ENCODE measurements around the gene BAIAP3. TPM values are rescaled to one million over a fixed set of nuclear protein-coding genes. Genes with fewer than 3 reads are reported as not detected.
A peak's percentile ranks its signal among the peaks of the same experiment; 100 is the strongest.

The BAIAP3 gene
- total and polyA plus RNA-seq, 2 experiments from 2014 or later: 0.23 to 0.86 TPM

DNA sequence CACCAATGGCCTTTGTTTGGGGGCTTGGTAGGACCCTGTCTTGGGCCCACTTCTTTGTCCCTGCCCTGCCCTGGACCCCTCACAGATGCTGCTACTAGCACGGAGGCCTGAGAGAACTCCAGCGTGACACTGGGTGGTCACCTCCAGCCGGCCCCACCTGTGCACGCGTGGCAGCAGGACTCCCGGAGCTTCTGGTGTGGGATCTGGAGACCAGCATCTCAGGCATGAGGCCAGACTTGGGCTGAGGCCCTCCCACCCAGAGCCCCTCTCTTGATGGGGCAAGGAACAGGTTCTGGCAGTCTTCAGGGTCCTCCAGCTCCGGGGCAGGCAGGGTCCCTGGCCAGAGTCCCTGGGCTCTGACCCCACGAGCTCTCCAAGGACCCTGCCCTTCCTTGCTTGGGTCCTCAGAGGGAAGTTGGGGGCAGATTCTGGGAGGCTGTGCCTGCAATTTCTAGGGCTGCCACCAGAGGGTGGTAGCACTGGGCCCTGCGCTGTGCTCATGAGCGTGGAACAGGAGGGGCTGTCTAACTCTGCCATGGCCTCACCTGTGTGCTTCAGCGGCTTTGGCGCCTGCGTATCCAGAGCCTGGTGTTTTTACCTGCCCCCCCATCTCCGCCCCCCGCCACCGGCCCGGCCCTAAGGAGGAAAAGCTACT, 3.1 kb upstream of the BAIAP3 start:
- Histone ChIP-seq H2AFZ (no peak overlapping the region), H3F3A (ENCODE audit: insufficient read depth) (no peaks in the 10 kb centered on the region), H3K9ac (no peak overlapping the region), H3K4me2 (ENCODE audit: unreplicated experiment) (no peak overlapping the region), H3K9me2 (ENCODE audit: insufficient read depth) (no peaks in the 10 kb centered on the region), H3K79me2 (ENCODE audit: insufficient read depth) (no peaks in the 10 kb centered on the region), H3K4me3 (no peak overlapping the region), H3K36me3 (ENCODE audit: low read depth) (no peaks in the 10 kb centered on the region), H4K20me1 (ENCODE audit: insufficient read depth) (no peaks in the 10 kb centered on the region), H3K4me1 (ENCODE audit: insufficient read depth) (no peaks in the 10 kb centered on the region), H3K9me3 (ENCODE audit: low read depth) (no peaks in the 10 kb centered on the region), H3K27ac (no peak overlapping the region), H3K27me3 (replicated peaks; ENCODE audit: insufficient read depth) (peaks cover 34% of the 10 kb centered on the region)
- in situ Hi-C loops (cut with MboI): no loop called here
- WGBS, 2 experiments (ENCODE audit: low coverage in 1 of 2, low lambda C conversion rate in 2 of 2, missing lambda C conversion rate in 2 of 2): 54 to 60% methylated on average over 15 to 17 of the region's 17 CpGs
- DNase-seq: no peak
- TF ChIP-seq EZH2phosphoT487 (IDR thresholded peaks at IDR 0.05; ENCODE audit: insufficient read depth, low read depth): no peak
- TF ChIP-seq EZH2 (IDR thresholded peaks at IDR 0.05; ENCODE audit: insufficient read depth, poor library complexity, severe bottlenecking): no peak

DNA sequence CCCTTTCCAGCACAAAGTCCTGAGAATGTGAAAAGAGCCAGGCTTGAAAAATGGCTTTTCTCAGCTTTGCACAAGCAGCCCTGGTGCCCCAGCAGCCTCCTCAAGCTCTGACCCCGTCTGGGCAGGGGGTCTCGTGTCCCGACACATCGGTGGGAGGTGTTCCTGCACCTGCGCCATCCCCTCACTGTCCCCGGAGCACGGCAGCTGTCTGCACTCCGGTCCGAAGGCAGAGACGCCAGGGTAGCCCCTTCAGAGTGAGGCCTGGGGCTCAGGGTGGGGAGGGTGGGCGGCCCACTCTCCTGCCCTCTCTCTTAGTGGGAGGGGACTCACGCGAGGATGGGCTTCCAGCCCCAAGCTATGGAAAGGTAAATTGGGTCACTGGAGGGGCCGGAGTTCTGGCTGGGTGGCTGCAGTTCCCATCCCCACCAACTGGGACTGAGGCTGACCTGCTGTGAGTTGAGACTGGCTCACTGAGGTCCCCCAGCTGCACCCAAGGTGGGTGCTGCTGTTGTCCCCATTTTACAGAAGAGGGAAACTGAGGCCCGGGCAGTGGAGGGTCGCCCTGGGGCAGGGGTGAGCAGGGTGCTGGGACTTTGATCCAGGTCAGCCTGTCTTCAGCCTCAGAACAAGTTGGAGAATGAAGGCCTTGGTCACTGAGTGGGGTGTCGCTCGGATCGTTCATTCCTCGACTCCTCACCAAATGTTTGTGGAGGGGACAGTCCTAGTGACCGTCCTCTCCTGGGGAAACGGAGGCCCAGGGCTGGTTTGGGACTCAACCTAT, 2.3 kb upstream of the BAIAP3 start:
- Histone ChIP-seq H2AFZ (no peak overlapping the region), H3K4me1 (ENCODE audit: insufficient read depth) (no peaks in the 10 kb centered on the region), H3K27me3 (replicated peaks; ENCODE audit: insufficient read depth) (peaks cover 36% of the 10 kb centered on the region), H4K20me1 (ENCODE audit: insufficient read depth) (no peaks in the 10 kb centered on the region), H3K9me2 (ENCODE audit: insufficient read depth) (no peaks in the 10 kb centered on the region), H3K9me3 (ENCODE audit: low read depth) (no peaks in the 10 kb centered on the region), H3K79me2 (ENCODE audit: insufficient read depth) (no peaks in the 10 kb centered on the region), H3K36me3 (ENCODE audit: low read depth) (no peaks in the 10 kb centered on the region), H3K9ac (no peak overlapping the region), H3K27ac (no peak overlapping the region), H3K4me2 (ENCODE audit: unreplicated experiment) (no peak overlapping the region), H3K4me3 (no peak overlapping the region), H3F3A (ENCODE audit: insufficient read depth) (no peaks in the 10 kb centered on the region)
- TF ChIP-seq EZH2 (IDR thresholded peaks at IDR 0.05; ENCODE audit: insufficient read depth, poor library complexity, severe bottlenecking): no peak
- no peak for TF ChIP-seq EZH2phosphoT487 (IDR thresholded peaks at IDR 0.05; ENCODE audit: insufficient read depth, low read depth)
- DNase-seq: no peak
- in situ Hi-C loops (cut with MboI): no loop called here
- WGBS, 2 experiments (ENCODE audit: low coverage in 1 of 2, low lambda C conversion rate in 2 of 2, missing lambda C conversion rate in 2 of 2): 25 to 29% methylated on average over 20 to 22 of the region's 22 CpGs

DNA sequence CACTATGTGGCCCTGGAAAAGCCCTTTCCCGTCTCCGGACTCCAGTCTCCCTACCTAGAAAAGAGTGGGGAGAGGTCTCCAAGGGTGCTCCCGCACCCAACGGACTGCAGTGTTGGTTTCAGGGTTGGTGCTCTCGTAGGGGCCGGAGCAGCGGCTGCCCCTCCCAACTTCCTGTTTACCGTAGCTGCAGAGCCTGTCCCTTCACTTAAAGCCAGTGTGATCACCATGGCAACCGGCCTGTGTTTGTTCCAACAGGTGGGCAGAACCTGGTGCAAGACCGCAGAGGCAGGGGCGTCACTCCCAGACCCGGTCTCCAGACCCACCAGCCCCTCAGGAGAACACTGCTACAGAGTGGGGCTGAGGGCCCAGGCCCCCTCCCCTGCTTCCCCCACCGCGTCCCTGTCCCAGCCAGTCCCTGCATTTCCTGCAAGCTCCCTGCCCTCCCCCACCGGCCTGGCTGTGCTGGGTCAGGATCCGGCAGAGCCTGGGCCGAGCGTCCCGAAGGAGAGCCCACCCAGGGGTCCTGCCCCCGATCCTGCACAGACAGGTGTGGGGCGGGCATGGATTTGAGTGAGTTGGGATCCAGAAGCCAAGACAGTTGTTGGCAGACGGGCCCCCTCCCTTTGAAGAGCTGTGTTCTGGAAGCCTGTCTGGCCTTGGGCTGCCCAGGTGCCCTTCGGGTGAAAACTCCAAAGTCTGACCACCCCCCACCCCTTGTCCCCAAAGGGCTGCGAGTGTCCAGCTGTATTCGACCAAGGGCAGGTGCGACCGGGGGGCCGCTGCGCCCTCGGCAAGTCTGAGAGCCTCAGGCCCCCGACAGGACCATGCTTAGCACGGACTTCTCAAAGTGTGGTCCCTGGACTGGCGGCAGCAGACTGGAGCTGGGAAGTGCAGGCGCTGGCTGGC, 1.5 kb upstream of the BAIAP3 start:
- DNase-seq: peak; percentile 63
- 3 to 4% methylated on average over 34 of the region's 34 CpGs for whole genome bisulfite sequencing, 2 experiments (ENCODE audit: low coverage in 1 of 2, low lambda C conversion rate in 2 of 2, missing lambda C conversion rate in 2 of 2)
- no peak overlapping the region for H3K4me2 ChIP-seq (ENCODE audit: unreplicated experiment)
- H3K27ac ChIP-seq: no peak overlapping the region
- no peaks in the 10 kb centered on the region for H3K79me2 ChIP-seq (ENCODE audit: insufficient read depth)
- H3K9me2 ChIP-seq (ENCODE audit: insufficient read depth): no peaks in the 10 kb centered on the region
- H4K20me1 ChIP-seq (ENCODE audit: insufficient read depth): no peaks in the 10 kb centered on the region
- H3K4me1 ChIP-seq (ENCODE audit: insufficient read depth): no peaks in the 10 kb centered on the region
- in situ Hi-C loops (cut with MboI): no loop called here
- no peak overlapping the region for H3K9ac ChIP-seq
- no peaks in the 10 kb centered on the region for H3K9me3 ChIP-seq (ENCODE audit: low read depth)
- H3K4me3 ChIP-seq: no peak overlapping the region
- H3K36me3 ChIP-seq (ENCODE audit: low read depth): no peaks in the 10 kb centered on the region
- TF ChIP-seq EZH2phosphoT487 (IDR thresholded peaks at IDR 0.05; ENCODE audit: insufficient read depth, low read depth): 0 out of 2 replicates have a peak, but pooled peaks have one; percentile 23
- peak; percentile 80 for TF ChIP-seq EZH2 (IDR thresholded peaks at IDR 0.05; ENCODE audit: insufficient read depth, poor library complexity, severe bottlenecking)
- no peak overlapping the region for H2AFZ ChIP-seq
- no peaks in the 10 kb centered on the region for H3F3A ChIP-seq (ENCODE audit: insufficient read depth)
- peaks cover 36% of the 10 kb centered on the region for H3K27me3 ChIP-seq (replicated peaks; ENCODE audit: insufficient read depth)

DNA sequence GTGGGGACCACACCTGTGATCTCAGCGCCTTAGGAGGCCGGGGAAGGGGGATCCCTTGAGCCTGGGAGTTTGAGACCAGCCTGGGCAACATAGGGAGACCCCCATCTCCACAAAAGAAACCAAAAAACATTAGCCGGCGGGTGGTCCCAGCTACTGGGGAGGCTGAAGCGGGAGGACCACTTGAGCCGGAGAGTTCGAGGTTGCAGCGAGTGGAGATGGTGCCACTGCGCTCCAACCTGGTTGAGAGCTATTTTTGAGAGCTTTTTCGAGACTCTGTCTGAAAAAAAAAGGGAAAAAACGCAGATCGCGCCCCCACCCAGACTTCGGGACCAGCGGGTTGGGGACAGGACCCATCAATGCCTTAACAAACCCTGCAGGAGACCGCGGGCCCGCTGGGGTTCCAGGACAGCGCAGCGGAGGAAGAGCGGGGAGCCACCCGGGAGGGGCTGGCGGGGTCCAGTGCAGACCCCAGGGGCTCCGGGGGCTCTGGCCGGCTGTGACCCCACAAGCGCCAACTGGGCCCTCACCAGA, 762 bp upstream of the BAIAP3 start:
- Histone ChIP-seq H3K27ac (no peak overlapping the region), H3K36me3 (ENCODE audit: low read depth) (no peaks in the 10 kb centered on the region), H3K9ac (no peak overlapping the region), H2AFZ (no peak overlapping the region), H3K79me2 (ENCODE audit: insufficient read depth) (no peaks in the 10 kb centered on the region), H3K27me3 (replicated peaks; ENCODE audit: insufficient read depth) (peaks cover 36% of the 10 kb centered on the region), H3F3A (ENCODE audit: insufficient read depth) (no peaks in the 10 kb centered on the region), H3K9me2 (ENCODE audit: insufficient read depth) (no peaks in the 10 kb centered on the region), H3K9me3 (ENCODE audit: low read depth) (no peaks in the 10 kb centered on the region), H3K4me1 (ENCODE audit: insufficient read depth) (no peaks in the 10 kb centered on the region), H4K20me1 (ENCODE audit: insufficient read depth) (no peaks in the 10 kb centered on the region), H3K4me3 (no peak overlapping the region), H3K4me2 (ENCODE audit: unreplicated experiment) (no peak overlapping the region)
- DNase-seq: no peak
- in situ Hi-C loops (cut with MboI): no loop called here
- WGBS, 2 experiments (ENCODE audit: low coverage in 1 of 2, low lambda C conversion rate in 2 of 2, missing lambda C conversion rate in 2 of 2): 9% methylated on average over 21 to 26 of the region's 26 CpGs
- no peak for TF ChIP-seq EZH2phosphoT487 (IDR thresholded peaks at IDR 0.05; ENCODE audit: insufficient read depth, low read depth)
- peak; percentile 91 for TF ChIP-seq EZH2 (IDR thresholded peaks at IDR 0.05; ENCODE audit: insufficient read depth, poor library complexity, severe bottlenecking)
